ENCODE data around the gene GDF2.

GDF2 gene

GRCh38 chr10:47351899-47352815 is 29.9 kb downstream of the GDF2 start:
- Histone ChIP-seq H3K4me1 (ENCODE audit: control insufficient read depth, insufficient read depth, low read length) (no peaks in the 10 kb centered on the region), H3K36me3 (ENCODE audit: control insufficient read depth, insufficient read depth, low read length) (no peaks in the 10 kb centered on the region), H3K27me3 (ENCODE audit: control insufficient read depth, insufficient read depth, low read length) (no peaks in the 10 kb centered on the region), H3K9me3 (ENCODE audit: control insufficient read depth, insufficient read depth, low read length) (no peaks in the 10 kb centered on the region), H3K9ac (ENCODE audit: low read depth, low read length) (no peak overlapping the region), H3K4me3 (ENCODE audit: low read depth, low read length) (no peak overlapping the region)

GRCh38 chr10:47353351-47353750 is 31.1 kb downstream of the GDF2 start:
- no peak overlapping the region for H3K4me3 ChIP-seq (ENCODE audit: low read depth, low read length)
- H3K9ac ChIP-seq (ENCODE audit: low read depth, low read length): no peak overlapping the region
- H3K36me3 ChIP-seq (ENCODE audit: control insufficient read depth, insufficient read depth, low read length): no peaks in the 10 kb centered on the region
- H3K27me3 ChIP-seq (ENCODE audit: control insufficient read depth, insufficient read depth, low read length): no peaks in the 10 kb centered on the region
- H3K4me1 ChIP-seq (ENCODE audit: control insufficient read depth, insufficient read depth, low read length): no peaks in the 10 kb centered on the region
- no peaks in the 10 kb centered on the region for H3K9me3 ChIP-seq (ENCODE audit: control insufficient read depth, insufficient read depth, low read length)

GRCh38 chr10:47354165-47354564 is 31.9 kb downstream of the GDF2 start:
- H3K4me1 ChIP-seq (ENCODE audit: control insufficient read depth, insufficient read depth, low read length): no peaks in the 10 kb centered on the region
- H3K36me3 ChIP-seq (ENCODE audit: control insufficient read depth, insufficient read depth, low read length): no peaks in the 10 kb centered on the region
- no peak overlapping the region for H3K4me3 ChIP-seq (ENCODE audit: low read depth, low read length)
- no peaks in the 10 kb centered on the region for H3K27me3 ChIP-seq (ENCODE audit: control insufficient read depth, insufficient read depth, low read length)
- no peaks in the 10 kb centered on the region for H3K9me3 ChIP-seq (ENCODE audit: control insufficient read depth, insufficient read depth, low read length)
- no peak overlapping the region for H3K9ac ChIP-seq (ENCODE audit: low read depth, low read length)

GRCh38 chr10:47354900-47355299 is 32.6 kb downstream of the GDF2 start:
- no peaks in the 10 kb centered on the region for H3K4me1 ChIP-seq (ENCODE audit: control insufficient read depth, insufficient read depth, low read length)
- H3K9me3 ChIP-seq (ENCODE audit: control insufficient read depth, insufficient read depth, low read length): no peaks in the 10 kb centered on the region
- no peak overlapping the region for H3K4me3 ChIP-seq (ENCODE audit: low read depth, low read length)
- no peaks in the 10 kb centered on the region for H3K27me3 ChIP-seq (ENCODE audit: control insufficient read depth, insufficient read depth, low read length)
- no peaks in the 10 kb centered on the region for H3K36me3 ChIP-seq (ENCODE audit: control insufficient read depth, insufficient read depth, low read length)
- H3K9ac ChIP-seq (ENCODE audit: low read depth, low read length): no peak overlapping the region

GRCh38 chr10:47356708-47357107 is 34.5 kb downstream of the GDF2 start:
- Histone ChIP-seq H3K36me3 (ENCODE audit: control insufficient read depth, insufficient read depth, low read length) (no peaks in the 10 kb centered on the region), H3K9ac (ENCODE audit: low read depth, low read length) (no peak overlapping the region), H3K4me3 (ENCODE audit: low read depth, low read length) (no peak overlapping the region), H3K9me3 (ENCODE audit: control insufficient read depth, insufficient read depth, low read length) (no peaks in the 10 kb centered on the region), H3K27me3 (ENCODE audit: control insufficient read depth, insufficient read depth, low read length) (no peaks in the 10 kb centered on the region), H3K4me1 (ENCODE audit: control insufficient read depth, insufficient read depth, low read length) (no peaks in the 10 kb centered on the region)

- H3K27me3 ChIP-seq (ENCODE audit: control insufficient read depth, insufficient read depth, low read length): no peaks in the 10 kb centered on the region
- no peak overlapping the region for H3K9ac ChIP-seq (ENCODE audit: low read depth, low read length)
- H3K4me3 ChIP-seq (ENCODE audit: low read depth, low read length): no peak overlapping the region
- no peaks in the 10 kb centered on the region for H3K4me1 ChIP-seq (ENCODE audit: control insufficient read depth, insufficient read depth, low read length)
- no peaks in the 10 kb centered on the region for H3K36me3 ChIP-seq (ENCODE audit: control insufficient read depth, insufficient read depth, low read length)
- no peaks in the 10 kb centered on the region for H3K9me3 ChIP-seq (ENCODE audit: control insufficient read depth, insufficient read depth, low read length)
Measured at GRCh38 chr10:47357131-47357582, 34.9 kb downstream of the GDF2 start.

- no peaks in the 10 kb centered on the region for H3K9me3 ChIP-seq (ENCODE audit: control insufficient read depth, insufficient read depth, low read length)
- H3K4me3 ChIP-seq (ENCODE audit: low read depth, low read length): no peak overlapping the region
- no peaks in the 10 kb centered on the region for H3K4me1 ChIP-seq (ENCODE audit: control insufficient read depth, insufficient read depth, low read length)
- H3K27me3 ChIP-seq (ENCODE audit: control insufficient read depth, insufficient read depth, low read length): no peaks in the 10 kb centered on the region
- no peak overlapping the region for H3K9ac ChIP-seq (ENCODE audit: low read depth, low read length)
- H3K36me3 ChIP-seq (ENCODE audit: control insufficient read depth, insufficient read depth, low read length): no peaks in the 10 kb centered on the region
Measured at GRCh38 chr10:47357911-47358310, 35.7 kb downstream of the GDF2 start.

GRCh38 chr10:47358457-47358856 is 36.2 kb downstream of the GDF2 start:
- Histone ChIP-seq H3K9me3 (ENCODE audit: control insufficient read depth, insufficient read depth, low read length) (no peaks in the 10 kb centered on the region), H3K4me1 (ENCODE audit: control insufficient read depth, insufficient read depth, low read length) (no peaks in the 10 kb centered on the region), H3K9ac (ENCODE audit: low read depth, low read length) (no peak overlapping the region), H3K4me3 (ENCODE audit: low read depth, low read length) (no peak overlapping the region), H3K36me3 (ENCODE audit: control insufficient read depth, insufficient read depth, low read length) (no peaks in the 10 kb centered on the region), H3K27me3 (ENCODE audit: control insufficient read depth, insufficient read depth, low read length) (no peaks in the 10 kb centered on the region)

- H3K4me3 ChIP-seq (ENCODE audit: low read depth, low read length): no peak overlapping the region
- H3K9me3 ChIP-seq (ENCODE audit: control insufficient read depth, insufficient read depth, low read length): no peaks in the 10 kb centered on the region
- H3K9ac ChIP-seq (ENCODE audit: low read depth, low read length): no peak overlapping the region
- H3K36me3 ChIP-seq (ENCODE audit: control insufficient read depth, insufficient read depth, low read length): no peaks in the 10 kb centered on the region
- no peaks in the 10 kb centered on the region for H3K27me3 ChIP-seq (ENCODE audit: control insufficient read depth, insufficient read depth, low read length)
- H3K4me1 ChIP-seq (ENCODE audit: control insufficient read depth, insufficient read depth, low read length): no peaks in the 10 kb centered on the region
Measured at GRCh38 chr10:47359101-47359500, 36.8 kb downstream of the GDF2 start.

- no peak overlapping the region for H3K4me3 ChIP-seq (ENCODE audit: low read depth, low read length)
- H3K4me1 ChIP-seq (ENCODE audit: control insufficient read depth, insufficient read depth, low read length): no peaks in the 10 kb centered on the region
- no peaks in the 10 kb centered on the region for H3K36me3 ChIP-seq (ENCODE audit: control insufficient read depth, insufficient read depth, low read length)
- no peaks in the 10 kb centered on the region for H3K27me3 ChIP-seq (ENCODE audit: control insufficient read depth, insufficient read depth, low read length)
- H3K9me3 ChIP-seq (ENCODE audit: control insufficient read depth, insufficient read depth, low read length): no peaks in the 10 kb centered on the region
- no peak overlapping the region for H3K9ac ChIP-seq (ENCODE audit: low read depth, low read length)
Measured at GRCh38 chr10:47359626-47360418, 37.6 kb downstream of the GDF2 start.

GRCh38 chr10:47360419-47361040 is 38.3 kb downstream of the GDF2 start:
- Histone ChIP-seq H3K36me3 (ENCODE audit: control insufficient read depth, insufficient read depth, low read length) (no peaks in the 10 kb centered on the region), H3K9me3 (ENCODE audit: control insufficient read depth, insufficient read depth, low read length) (no peaks in the 10 kb centered on the region), H3K9ac (ENCODE audit: low read depth, low read length) (no peak overlapping the region), H3K4me3 (ENCODE audit: low read depth, low read length) (no peak overlapping the region), H3K4me1 (ENCODE audit: control insufficient read depth, insufficient read depth, low read length) (no peaks in the 10 kb centered on the region), H3K27me3 (ENCODE audit: control insufficient read depth, insufficient read depth, low read length) (no peaks in the 10 kb centered on the region)
